ENCODE measurements around the gene ANKRD7. TPM values are rescaled to one million over a fixed set of nuclear protein-coding genes. Genes with fewer than 3 reads are reported as not detected.

The ANKRD7 gene
- total RNA-seq, 1 donor from 2014 or later: 1.1 TPM

DNA sequence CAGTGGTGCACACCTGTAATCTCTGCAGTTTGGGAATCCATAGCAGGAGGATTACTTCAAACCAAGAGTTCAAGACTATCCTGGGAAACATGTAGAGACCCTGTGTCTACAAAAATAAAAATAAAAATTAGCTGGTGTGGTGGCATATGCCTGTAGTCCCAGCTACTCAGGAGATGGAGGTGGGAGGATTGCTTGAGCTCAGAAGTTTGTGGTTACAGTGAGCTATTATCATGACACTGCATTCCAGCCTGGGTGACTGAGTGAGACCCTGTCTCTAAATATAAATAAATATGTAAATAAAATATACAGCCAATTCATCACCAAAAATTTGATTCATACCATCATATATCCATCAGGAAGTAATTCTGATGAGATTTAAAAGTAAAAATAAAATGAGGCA lies 60.9 kb downstream of the ANKRD7 start:
- H3K4me1 ChIP-seq: no peaks in the 10 kb centered on the region
- DNase-seq: no peak
- H3K9me3 ChIP-seq (replicated peaks): no peaks in the 10 kb centered on the region
- intact Hi-C loops (cut with micrococcal nuclease): no loop called here
- TF ChIP-seq, protein P1, sequence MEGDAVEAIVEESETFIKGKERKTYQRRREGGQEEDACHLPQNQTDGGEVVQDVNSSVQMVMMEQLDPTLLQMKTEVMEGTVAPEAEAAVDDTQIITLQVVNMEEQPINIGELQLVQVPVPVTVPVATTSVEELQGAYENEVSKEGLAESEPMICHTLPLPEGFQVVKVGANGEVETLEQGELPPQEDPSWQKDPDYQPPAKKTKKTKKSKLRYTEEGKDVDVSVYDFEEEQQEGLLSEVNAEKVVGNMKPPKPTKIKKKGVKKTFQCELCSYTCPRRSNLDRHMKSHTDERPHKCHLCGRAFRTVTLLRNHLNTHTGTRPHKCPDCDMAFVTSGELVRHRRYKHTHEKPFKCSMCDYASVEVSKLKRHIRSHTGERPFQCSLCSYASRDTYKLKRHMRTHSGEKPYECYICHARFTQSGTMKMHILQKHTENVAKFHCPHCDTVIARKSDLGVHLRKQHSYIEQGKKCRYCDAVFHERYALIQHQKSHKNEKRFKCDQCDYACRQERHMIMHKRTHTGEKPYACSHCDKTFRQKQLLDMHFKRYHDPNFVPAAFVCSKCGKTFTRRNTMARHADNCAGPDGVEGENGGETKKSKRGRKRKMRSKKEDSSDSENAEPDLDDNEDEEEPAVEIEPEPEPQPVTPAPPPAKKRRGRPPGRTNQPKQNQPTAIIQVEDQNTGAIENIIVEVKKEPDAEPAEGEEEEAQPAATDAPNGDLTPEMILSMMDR (IDR thresholded peaks at IDR 0.05; ENCODE audit: borderline replicate concordance): no peak
- no peak overlapping the region for H3K27ac ChIP-seq (replicated peaks)
- no peaks in the 10 kb centered on the region for H3K27me3 ChIP-seq (ENCODE audit: low read depth)
- H3K4me3 ChIP-seq: no peak overlapping the region
- H3K36me3 ChIP-seq: no peaks in the 10 kb centered on the region

DNA sequence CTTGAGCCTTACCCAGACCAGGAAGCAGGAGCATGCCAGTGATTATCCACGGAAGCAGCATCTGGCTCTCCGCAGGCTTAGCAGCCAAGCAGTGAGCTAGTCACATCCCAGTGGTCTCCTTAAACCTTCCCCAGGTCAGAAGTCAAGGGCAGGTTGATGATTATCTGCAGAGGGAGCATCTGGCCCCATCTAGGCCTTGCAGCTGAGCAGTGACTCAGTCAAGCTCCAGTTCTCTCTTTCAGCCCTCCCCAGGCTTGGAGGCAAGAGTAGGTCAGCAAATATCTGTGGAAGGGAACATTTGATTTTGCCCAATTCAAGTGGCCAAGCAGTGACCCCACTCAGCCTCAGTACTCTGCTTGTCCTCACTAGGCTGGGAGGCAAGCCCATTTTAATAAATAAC lies 61.6 kb downstream of the ANKRD7 start:
- no peaks in the 10 kb centered on the region for H3K27me3 ChIP-seq (ENCODE audit: low read depth)
- no peaks in the 10 kb centered on the region for H3K4me1 ChIP-seq
- H3K4me3 ChIP-seq: no peak overlapping the region
- no peaks in the 10 kb centered on the region for H3K36me3 ChIP-seq
- TF ChIP-seq, protein P1 (IDR thresholded peaks at IDR 0.05; ENCODE audit: borderline replicate concordance): no peak
- DNase-seq: no peak
- H3K9me3 ChIP-seq (replicated peaks): peaks cover 5% of the 10 kb centered on the region
- intact Hi-C loops (cut with micrococcal nuclease): no loop called here
- H3K27ac ChIP-seq (replicated peaks): no peak overlapping the region

GRCh38 chr7:118288098-118288497 lies 63.6 kb downstream of the ANKRD7 start:
- TF ChIP-seq, protein P1 (IDR thresholded peaks at IDR 0.05; ENCODE audit: borderline replicate concordance): no peak
- H3K27me3 ChIP-seq (ENCODE audit: low read depth): no peaks in the 10 kb centered on the region

DNA sequence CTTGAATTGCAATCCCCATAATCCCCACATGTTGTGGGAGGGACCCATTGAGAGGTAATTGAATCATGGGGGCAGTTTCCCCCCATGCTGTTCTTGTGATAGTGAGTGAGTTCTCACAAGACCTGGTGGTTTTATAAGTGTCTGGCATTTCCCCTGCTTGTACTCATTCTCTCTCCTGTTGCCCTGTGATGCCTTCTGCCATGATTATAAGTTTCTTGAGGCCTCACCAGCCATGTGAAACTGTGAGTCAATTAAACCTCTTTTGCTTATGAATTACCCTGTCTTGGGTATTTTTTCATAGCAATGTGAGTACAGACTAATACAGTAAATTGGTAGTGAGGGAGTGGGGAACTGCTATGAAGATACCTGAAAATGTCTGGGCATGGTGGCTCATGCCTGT lies 65.0 kb downstream of the ANKRD7 start:
- H3K9me3 ChIP-seq (replicated peaks): peaks cover 5% of the 10 kb centered on the region
- no peaks in the 10 kb centered on the region for H3K4me1 ChIP-seq
- H3K36me3 ChIP-seq: no peaks in the 10 kb centered on the region
- intact Hi-C loops (cut with micrococcal nuclease): no loop called here
- TF ChIP-seq, protein P1 (IDR thresholded peaks at IDR 0.05; ENCODE audit: borderline replicate concordance): no peak
- no peak overlapping the region for H3K27ac ChIP-seq (replicated peaks)
- no peaks in the 10 kb centered on the region for H3K27me3 ChIP-seq (ENCODE audit: low read depth)
- DNase-seq: no peak
- no peak overlapping the region for H3K4me3 ChIP-seq

More at GRCh38 chr7:118288098-118288497, 63.6 kb downstream of the ANKRD7 start:
- peaks cover 5% of the 10 kb centered on the region for H3K9me3 ChIP-seq (replicated peaks)
- no peaks in the 10 kb centered on the region for H3K36me3 ChIP-seq
- no peak overlapping the region for H3K27ac ChIP-seq (replicated peaks)
- H3K4me1 ChIP-seq: no peaks in the 10 kb centered on the region
- intact Hi-C loops (cut with micrococcal nuclease): no loop called here
- DNase-seq: no peak
- H3K4me3 ChIP-seq: no peak overlapping the region

Other genes with a start within 250 kb of the ANKRD7 start
- 16.6 TPM for gene LSM8, start 40.5 kb upstream of the ANKRD7 start, total RNA-seq

Measured in left ventricle myocardium inferior (tissue), 1 donor.